Right kidney (tissue), 1 donor: Measurements from ENCODE around the gene KCNB1.

ENCODE experiments used
- DNase-seq: peaks from one replicate; pipeline ENCODE4 v3.0.0-alpha.2; 2016

Gene KCNB1

DNA sequence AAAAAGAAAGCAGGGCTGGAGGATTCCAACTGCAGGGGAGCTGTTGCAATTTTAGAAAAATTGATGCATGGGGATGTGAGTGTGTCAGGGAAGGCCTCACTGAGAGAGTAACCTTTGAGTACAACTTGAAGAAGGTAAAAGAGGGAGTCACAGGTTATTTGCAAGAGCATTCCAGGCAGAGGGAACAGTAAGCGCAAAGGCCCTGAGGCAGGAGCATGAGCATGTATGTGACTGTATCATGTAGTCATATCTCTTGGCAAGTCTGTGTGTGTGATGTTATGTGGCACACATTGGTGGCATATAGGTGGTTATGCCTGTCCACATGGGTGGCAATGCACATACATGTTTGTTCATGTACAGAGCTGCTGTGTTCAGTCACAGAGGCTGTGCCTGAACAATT, 133.4 kb downstream of the KCNB1 start:
- no peak for DNase-seq

DNA sequence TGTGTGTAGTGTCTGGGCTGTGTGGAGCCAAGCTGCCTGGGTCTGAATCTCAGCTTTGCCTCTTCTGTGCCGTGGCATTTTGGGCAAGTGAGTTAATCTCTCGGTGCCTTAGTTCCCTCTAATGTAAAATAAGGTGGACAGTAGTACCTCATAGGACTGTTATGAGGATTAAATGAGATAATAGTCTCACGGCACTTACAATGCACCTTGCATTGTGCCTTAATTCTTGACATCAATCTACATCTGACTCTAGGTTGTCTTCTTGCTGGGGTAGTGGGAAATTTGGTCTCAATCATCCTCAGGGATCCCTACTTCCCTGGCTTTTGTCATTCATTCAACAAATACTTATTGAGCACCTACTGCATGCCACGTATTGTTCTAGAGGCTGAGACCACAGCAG, 133.9 kb downstream of the KCNB1 start:
- DNase-seq: no peak

DNA sequence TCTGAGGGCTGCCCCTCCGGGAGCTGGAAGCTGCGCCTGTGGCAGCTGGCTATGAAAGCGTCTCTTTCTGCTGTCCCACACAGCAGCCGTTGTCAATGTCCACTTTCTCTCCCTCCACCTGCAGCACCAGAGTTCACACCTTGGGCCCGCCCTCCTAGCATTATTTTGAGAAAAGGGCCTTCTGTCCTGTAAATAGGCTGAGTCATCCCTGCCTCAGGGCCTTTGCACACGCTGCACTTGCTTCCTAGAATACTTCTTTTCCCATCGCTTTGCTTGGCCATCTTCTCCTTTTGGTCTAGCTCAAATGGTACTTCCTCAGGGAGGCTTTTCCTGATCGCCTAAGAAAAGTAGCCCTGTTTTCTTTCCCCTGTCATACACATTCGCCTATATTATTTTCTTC, 135.3 kb downstream of the KCNB1 start:
- DNase-seq: no peak

DNA sequence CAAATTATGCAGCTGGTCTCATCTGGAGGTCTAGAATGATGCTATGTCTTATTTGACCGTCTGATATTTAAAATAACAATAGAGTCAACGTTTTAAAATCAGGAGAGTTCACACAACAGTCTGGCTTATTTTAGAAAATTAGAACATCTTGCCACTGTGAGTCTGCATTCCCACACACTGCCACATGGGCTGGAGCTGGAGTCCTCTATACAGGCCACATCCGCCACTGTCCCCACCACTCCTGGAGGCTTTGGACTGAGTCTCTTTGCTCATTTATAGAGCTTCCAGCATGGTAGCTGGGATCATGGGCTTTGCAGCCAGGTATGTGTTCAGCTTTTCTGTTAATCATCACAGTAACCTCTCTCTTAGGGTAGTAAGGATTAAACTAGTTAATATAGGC, 135.8 kb downstream of the KCNB1 start:
- no peak for DNase-seq

DNA sequence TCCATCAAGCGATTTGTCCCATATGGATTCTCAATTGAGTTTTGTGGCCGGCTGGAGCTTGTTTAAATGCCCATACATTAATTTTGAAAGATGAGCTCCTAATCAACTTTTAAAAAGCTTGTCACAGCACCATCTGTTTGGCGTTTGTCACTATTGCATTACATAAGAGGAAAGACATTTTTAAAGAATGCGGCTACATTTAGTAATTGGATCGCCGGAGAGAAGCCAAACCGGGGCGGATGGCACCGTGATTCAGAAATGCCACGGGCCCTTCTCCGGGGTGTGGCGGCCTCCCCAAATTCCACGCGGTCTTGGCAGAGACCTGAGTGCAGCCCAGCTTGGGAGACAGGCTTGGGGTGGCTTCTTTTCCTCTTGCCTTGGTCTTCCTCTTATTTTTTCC, 136.9 kb downstream of the KCNB1 start:
- DNase-seq: no peak

DNA sequence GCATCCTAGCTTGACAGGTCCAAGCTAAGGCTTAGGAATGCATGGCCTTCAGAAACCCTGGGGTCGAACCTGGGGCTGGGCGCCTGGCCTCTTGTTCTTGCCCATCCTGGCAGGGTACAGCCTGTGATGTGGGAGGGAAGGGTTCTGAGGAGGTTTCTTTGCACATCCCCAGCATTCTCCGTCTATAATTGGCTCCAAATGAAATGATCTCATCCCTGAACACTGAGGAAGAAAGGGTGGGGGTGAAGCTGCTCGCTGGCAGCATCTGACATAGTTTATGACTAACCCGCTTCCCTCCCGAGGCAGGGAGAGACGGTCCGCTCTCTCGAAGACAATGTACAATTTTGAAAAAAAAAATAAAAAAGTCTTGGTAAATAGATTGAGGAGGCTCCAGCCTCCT, 137.5 kb downstream of the KCNB1 start:
- DNase-seq: no peak

DNA sequence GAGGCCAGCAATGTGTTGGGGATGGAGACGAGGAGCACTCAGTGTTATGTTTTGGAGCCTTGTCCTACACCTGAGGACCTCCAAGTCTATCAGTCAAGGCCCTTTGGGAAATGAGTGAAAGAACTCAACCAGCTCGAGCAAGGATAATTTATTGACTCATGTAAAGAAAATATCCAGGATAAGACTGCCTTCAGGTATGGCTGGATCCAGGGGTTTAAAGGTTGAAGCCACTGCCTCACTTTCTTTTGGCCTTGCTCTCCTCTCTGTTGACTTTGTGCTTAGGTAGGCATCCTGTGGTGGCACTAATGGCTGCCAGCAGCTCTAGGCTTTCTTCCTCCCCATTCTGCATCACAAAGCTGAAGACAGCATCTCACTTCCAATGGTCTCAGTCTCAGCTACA, 138.3 kb downstream of the KCNB1 start:
- no peak for DNase-seq

DNA sequence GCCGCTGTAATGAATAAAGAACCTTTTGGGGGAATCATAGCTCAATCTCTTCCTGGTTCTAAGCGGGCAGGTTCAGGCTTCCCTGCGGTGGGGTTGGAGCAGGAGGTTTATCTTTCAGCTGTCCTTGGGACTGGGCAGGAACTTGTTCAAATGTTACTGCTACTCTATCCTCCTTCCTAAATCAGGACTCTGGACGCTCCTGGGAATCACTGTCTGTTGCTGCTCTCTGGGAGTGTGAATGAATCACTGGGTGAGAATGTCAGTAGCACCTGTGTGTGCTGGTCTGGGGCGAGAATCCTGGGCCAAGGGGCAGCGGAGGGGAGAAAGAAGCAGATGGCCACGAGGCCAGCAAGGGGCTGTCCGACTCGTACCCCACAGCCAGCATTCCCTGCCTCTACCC, 139.2 kb downstream of the KCNB1 start:
- DNase-seq: no peak

DNA sequence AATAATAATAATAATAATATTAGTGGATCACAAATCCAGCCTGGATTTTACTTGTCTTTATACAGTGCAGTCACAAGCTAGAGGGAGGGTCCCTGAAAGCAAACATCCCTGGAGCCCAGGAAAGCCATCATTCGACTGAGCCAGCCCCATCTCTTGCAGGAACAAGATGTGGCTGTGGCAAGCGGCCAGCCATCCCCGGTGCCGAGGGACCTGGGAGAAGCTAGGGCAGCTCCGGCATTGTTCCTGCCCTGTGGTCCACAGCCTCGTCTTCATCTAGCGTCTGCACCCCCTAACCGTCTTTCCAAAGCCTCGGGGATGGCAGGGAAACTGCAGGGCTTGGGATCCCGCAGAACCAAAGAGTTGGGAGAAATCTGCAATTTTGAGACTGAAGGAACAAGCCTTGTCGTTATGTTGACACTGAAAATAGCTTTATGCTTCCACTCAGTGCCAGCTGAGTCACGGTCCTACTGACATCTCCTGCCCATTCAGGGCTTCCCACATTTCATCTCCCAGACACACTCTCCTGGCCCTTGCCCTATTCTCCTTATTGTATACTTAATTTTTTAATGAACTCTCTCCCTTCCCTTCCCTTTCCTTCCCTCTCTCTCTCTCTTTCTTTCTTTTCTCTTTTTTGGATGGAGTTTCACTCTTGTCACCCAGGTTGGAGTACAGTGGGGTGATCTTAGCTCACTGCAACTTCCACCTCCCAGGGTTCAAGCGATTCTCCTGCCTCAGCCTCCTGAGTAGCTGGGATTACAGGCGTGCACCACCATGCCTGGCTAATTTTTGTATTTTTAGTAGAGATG, 142.1 kb downstream of the KCNB1 start:
- no peak for DNase-seq

DNA sequence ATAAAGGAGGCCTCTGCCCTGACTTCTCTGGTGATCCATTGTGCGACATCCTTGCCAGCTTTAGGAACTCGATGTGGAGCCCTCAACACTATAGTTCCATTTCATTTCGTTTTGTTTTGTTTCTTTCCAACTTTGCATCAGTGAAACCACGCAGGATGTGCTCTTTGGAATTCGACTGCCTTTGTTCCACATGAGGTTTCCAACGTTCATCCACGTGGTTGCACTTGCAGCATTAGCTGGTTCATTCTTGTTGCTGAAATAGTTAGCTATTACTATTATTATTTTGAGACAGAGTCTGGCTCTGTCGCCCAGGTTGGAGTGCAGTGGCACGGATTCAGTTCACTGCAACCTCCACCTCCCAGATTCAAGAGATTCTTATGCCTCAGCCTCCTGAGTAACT, 143.3 kb downstream of the KCNB1 start:
- no peak for DNase-seq

DNA sequence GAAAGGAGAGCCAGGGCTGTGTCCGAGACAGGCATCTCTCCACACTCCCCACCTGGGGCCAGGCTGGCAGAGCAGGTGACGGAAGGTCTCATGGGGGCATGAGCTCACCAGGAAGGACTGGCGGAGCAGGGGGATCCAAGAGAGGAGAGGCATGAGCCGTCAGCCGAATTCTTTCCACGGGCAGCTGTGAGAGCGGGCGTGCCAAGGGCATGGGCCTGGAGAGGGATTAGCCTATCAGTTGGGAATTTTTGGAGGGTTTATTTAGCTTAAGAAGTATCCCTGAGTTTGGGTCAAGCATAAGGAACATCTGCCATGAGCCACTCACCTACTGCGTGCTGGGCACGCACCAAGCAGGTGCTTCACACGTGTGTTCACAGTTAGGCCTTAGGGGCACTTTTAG, 144.4 kb downstream of the KCNB1 start:
- DNase-seq: no peak

DNA sequence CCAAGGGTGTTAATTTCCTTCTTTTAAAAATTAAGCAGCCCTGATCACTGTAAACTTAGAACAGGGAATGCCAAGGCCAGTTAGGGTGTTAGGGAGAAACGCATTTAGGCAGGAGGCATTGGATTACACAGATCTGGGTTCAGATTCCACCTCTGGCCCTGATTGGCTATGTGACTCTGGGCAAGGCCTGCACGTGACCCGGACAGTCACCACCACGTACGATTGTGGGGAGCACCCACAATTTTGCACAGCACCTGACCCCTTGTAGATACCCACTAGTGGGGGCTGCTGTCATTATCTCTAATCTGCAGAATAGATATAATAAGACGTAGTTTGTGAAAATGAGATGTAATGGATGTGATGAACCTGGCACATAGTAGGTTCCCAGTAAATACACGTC, 145.1 kb downstream of the KCNB1 start:
- DNase-seq: no peak

DNA sequence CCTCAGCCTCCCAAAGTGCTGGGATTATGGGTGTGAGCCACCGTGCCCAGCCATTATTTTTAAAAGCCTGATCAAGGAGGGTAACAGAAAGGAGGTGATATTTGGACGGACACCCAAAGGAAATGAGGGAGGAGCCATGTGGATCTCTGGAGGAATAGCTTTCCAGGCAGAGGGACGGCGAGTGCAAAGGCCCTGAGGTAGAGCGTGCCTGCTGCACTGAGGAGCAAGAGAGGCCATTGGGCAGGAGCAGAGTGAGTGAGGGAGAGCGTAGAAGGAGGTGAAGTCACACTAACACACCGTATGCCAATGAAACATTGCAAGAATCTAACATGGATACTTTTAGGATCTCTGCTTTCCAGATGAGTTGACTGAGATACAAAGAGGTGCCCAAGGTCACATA, 145.7 kb downstream of the KCNB1 start:
- DNase-seq: no peak

DNA sequence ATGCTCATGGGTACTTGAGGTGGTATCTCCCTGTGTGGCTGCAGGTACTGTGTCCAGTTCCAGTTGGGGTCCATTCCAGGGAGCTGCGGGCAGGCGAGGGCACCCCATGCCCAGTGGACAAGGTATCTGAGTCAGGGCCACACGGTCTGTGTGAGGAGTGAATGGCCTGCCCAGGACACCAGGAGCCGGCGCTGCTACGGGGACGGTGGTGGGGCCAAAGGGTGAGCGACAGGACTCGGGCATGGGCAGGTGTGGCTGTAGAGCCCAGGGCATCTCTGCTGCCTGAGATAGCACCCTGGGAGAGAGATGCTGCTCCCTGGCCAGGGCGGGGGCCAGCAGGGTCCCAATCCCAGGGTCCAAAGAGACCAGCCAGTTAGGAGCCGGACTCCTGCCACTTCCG, 147.0 kb downstream of the KCNB1 start:
- DNase-seq: no peak

DNA sequence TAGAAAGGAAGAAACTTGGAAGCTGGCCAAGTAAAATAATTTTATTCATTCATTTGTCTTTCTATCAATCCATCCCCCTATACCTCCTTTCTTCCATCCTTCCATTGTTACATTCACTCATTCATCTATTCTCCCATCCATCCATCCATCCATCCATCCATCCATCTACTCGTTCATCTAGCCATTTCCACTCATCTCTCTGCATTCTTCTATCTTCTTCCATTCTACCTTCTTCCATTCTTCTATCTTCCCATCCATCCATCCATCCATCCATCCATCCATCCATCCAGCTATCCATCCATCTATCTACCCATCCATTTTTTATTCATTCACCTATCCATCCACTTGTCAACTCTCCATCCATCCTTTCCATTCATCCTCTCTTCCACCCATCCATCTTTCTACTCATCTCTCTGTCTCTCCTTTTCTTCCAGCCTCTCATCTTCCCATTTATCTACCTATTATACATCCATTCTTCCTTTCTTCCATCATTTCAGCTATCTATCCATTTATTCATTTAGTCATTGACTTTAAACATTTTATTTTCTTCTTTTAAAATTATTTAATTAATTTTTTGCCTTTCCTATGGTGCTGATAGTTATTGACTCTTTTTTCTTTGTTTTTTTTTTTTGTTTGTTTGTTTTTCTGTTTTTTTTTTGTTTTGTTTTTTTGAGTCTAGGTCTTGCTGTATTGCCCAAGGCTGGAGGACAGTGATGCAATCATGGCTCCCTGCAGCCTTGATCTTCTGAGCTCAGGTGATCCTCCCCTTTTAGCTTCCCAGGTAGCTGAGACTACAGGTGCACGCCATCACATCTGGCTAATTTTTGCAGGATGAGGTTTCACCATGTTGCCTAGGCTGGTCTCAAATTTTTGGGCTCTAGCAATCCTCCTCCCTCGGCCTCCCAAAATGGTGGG, 151.5 kb downstream of the KCNB1 start:
- no peak for DNase-seq

DNA sequence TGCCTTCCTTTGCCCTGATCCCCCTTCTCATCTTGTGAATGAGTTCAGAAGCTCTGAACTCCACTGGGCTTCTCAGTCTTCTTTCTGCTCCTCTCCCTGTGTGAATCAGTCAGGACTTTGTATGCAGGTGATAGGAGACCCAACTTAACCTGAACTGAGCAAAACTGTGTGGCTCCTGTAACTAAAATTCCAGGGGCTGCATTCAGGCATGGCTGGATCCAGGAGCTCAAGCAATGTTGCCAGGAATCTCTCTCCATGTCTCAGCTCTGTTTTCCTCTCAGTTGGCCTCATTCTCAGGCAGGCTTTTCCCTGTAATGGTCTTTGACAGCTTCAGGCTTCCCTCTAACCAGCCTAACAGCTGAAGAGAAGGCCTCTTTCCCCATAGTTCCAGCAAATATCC, 153.7 kb downstream of the KCNB1 start:
- DNase-seq: no peak

DNA sequence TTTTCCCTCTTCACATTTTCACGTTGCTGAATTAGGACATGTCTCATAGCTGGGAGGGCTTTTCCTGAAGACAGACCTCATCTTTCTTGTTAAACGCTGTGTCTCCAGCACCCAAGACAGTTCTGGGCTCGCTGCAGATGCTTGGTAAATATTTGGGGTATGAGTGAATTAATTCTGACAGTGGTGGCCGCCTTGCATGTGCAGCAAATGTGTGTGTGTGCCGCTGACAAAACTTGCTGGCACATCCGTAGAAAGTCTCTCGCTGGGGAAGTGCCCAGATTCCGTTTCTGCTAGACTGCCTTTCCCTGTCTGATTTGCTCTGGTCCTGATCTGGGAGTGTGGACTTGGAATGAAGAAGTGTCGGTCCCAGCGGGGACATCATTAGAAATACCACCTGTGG, 156.4 kb downstream of the KCNB1 start:
- DNase-seq: no peak

DNA sequence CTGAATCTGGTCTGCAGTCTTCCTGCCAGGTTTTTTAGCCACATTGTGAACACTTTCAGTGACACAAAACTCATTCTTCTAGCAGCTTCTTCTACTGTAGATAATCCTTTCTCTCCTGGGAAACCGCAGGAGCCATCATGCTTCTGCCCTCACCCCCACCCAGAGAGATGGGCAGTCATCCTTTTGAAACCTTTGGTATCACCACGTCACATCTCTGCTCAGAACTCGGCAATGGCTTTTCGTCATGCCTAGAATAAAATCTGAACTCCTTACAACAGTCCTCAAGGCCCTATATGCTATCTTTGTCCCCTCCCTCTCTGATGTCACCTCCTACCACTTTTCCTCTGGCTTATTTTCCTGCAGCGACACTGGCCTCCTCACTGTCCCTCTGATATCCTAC, 158.2 kb downstream of the KCNB1 start:
- DNase-seq: no peak

DNA sequence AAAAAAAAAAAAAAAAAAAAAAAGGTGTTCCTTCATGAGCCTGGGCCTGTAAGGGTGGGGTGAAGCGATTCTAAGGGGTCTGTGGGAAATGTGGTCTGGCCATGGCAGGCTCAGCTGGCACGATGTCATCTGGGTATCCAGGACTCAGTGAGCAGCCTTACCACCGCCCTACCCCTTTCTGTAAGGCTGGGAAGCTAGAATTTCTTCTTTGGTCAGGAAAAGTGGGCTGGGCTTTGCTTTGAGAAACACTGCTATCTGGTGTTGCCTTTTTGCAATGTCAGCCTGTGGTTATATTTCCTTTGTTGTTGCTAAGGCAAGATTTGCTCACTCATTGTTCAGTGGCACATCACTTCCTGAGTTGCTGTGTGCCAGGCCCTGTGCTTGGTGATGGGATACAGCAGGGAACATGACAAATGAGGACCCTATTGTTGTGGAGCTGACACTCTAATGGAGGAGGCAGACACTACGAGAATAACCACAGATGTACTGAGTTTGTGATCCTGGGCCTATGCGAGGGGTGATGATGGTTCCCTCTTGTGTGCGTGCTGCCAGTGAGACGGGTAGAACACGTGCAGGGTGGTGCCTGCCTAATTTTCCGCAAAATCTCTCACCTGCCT, 158.7 kb downstream of the KCNB1 start:
- DNase-seq: no peak

DNA sequence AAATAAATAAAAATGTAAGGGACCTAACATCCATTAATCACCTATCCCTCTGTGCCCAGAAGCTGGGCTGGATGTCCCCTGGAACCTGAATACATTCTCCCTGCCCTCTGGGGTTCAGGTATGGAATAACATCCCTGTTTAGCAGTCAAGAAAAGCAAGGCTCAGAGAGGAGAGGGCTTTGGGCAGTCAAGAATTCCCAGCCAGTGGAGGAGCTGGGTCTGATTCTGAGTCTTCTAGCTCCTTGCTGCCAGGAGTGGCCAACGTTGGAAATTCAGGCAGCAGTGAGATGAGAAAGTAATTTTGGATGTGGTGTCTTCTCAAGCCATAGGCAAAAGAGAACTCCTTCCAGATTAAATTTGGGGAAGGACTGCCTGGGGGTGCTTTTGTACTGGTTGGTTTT, 162.0 kb downstream of the KCNB1 start:
- no peak for DNase-seq

DNA sequence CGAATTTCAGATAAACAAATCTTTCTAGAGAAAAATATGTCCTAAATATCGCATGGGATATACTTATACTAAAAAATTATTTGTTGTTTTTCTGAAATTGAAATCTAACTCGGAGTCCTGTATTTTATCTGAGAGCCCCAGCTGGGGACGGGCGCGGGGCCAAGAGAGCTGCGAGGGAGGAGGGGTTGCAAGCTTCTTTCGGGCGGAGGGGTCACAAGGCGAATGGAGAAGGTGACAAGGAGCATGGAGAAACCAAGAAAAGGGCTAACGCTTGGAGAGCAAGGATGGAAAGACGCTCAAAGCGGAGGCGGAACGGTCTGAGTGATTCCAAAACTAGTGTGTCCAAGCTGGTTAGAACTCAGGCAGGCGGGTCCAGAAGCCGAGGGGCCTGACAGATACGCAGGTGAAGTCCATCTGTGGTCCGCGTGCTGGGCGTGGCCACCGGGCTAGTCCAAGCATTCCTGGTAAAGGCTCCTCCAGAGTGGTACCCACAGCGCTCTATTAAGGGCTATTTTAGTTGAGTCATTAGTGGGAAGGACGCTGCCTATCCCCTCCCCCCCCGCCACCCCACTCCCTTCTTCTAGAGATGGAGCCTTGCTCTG, 163.2 kb downstream of the KCNB1 start:
- DNase-seq: no peak

DNA sequence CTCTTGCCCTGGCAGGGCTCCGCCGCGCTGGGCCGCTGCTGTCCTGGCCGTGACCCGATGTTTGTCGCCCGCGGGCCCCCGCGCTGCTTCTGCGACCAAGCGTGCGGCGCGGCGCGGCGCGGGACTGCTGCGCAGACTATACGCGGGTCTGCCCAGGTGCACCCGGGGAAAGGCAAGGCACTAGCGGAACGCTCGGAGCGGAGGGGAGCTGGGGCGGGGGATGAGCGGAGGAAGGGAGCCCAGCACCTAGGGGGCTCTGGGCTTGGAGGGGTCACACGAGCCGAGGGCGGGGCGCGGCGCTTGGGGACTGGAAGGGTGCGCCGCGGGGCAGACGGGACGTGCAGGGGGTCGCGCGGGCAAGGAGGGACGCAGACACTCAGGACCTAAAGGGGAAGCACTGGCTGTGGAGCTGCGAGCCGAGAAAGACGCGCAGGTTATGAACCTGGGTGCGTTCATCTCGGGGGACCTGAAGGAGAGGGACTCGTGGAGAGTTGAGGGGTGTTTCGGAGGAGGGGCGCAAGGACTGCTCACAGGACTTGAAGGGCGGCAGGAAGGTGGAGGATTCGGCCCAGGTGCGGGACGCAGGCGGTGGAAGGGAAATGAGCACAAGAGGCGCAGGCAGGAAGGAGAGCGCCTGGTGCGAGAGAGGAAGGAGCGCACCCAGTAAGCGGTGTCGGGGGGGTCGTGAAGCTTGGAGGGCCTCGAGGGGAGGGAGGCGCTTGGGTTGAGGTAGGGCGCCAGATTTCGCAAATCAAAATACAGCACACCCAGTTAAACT, 163.8 kb downstream of the KCNB1 start:
- no peak for DNase-seq
